DMS79 treated with DMSO at 0.1 percent for 48 hours (cell line): ENCODE measurements around the gene KDM2A.

Source experiments
- DNase-seq: peaks from one replicate; lab custom pipeline; 2025; lab: John Stamatoyannopoulos, UW

KDM2A gene

GRCh38 chr11:67261640-67261945 lies 142.5 kb downstream of the KDM2A start:
- no peak for DNase-seq

GRCh38 chr11:67261946-67262681 lies 143.1 kb downstream of the KDM2A start:
- DNase-seq, result peak; percentile 34

- peak; percentile 76 for DNase-seq
These were observed 143.9 kb downstream of the KDM2A start for GRCh38 chr11:67262731-67263675.

- no peak for DNase-seq
These were observed 145.2 kb downstream of the KDM2A start for GRCh38 chr11:67264260-67264659.

GRCh38 chr11:67264877-67265632 lies 146.0 kb downstream of the KDM2A start:
- DNase-seq, result no peak

- no peak for DNase-seq
These were observed 146.8 kb downstream of the KDM2A start for GRCh38 chr11:67265633-67266448.

- DNase-seq, result peak; percentile 23
These were observed 147.6 kb downstream of the KDM2A start, which contains the start of gene GRK2 for GRCh38 chr11:67266449-67267187. TSS of gene GRK2 (plus strand) at chr11:67266473. CDS start at chr11:67266700, 227 bp downstream.

- DNase-seq, result peak; percentile 13
These were observed 148.4 kb downstream of the KDM2A start for GRCh38 chr11:67267188-67268080.

- no peak for DNase-seq
These were observed 149.3 kb downstream of the KDM2A start for GRCh38 chr11:67268081-67268961.

- DNase-seq, result no peak
These were observed 149.9 kb downstream of the KDM2A start for GRCh38 chr11:67268962-67269268.

- no peak for DNase-seq
These were observed 150.6 kb downstream of the KDM2A start for GRCh38 chr11:67269401-67270255.

- DNase-seq, result no peak
These were observed 151.5 kb downstream of the KDM2A start for GRCh38 chr11:67270256-67271204.

- no peak for DNase-seq
These were observed 152.1 kb downstream of the KDM2A start for GRCh38 chr11:67271205-67271540.

GRCh38 chr11:67271541-67272284 lies 152.7 kb downstream of the KDM2A start:
- DNase-seq, result no peak

GRCh38 chr11:67272327-67273259 lies 153.5 kb downstream of the KDM2A start:
- DNase-seq, result no peak
